ENCODE measurements around the gene UGT1A5.
A peak's percentile ranks its signal among the peaks of the same experiment; 100 is the strongest.
"Not testable (repeated sequence)": the region's sequence is repeated elsewhere in the genome, so short reads cannot be mapped to it uniquely, and the experiment has no call there.

The UGT1A5 gene

GRCh38 chr2:233698740-233699139 is 14.0 kb upstream of the UGT1A5 start:
- DNase-seq: no peak

GRCh38 chr2:233699424-233700027 is 13.2 kb upstream of the UGT1A5 start:
- DNase-seq: no peak

- no peak for DNase-seq
Measured at GRCh38 chr2:233700028-233700635, 12.6 kb upstream of the UGT1A5 start.

GRCh38 chr2:233700842-233701241 is 11.9 kb upstream of the UGT1A5 start:
- DNase-seq: not testable (repeated sequence)

GRCh38 chr2:233702238-233702637 is 10.5 kb upstream of the UGT1A5 start:
- DNase-seq: no peak

- DNase-seq: no peak
Measured at GRCh38 chr2:233705911-233706506, 6.7 kb upstream of the UGT1A5 start.

- DNase-seq: no peak
Measured at GRCh38 chr2:233706720-233707119, 6.0 kb upstream of the UGT1A5 start.

- DNase-seq: no peak
Measured at GRCh38 chr2:233707940-233708644, 4.6 kb upstream of the UGT1A5 start.

- no peak for DNase-seq
Measured at GRCh38 chr2:233708942-233709341, 3.8 kb upstream of the UGT1A5 start.

GRCh38 chr2:233711312-233712008 is 1.2 kb upstream of the UGT1A5 start:
- peak; percentile 39 for DNase-seq

GRCh38 chr2:233713262-233713615 is 532 bp downstream of the UGT1A5 start:
- DNase-seq: no peak

GRCh38 chr2:233714121-233714520 is 1.4 kb downstream of the UGT1A5 start:
- DNase-seq: no peak

GRCh38 chr2:233718552-233718951 is 5.8 kb downstream of the UGT1A5 start, which contains the start of gene UGT1A4:
UGT1A4 (plus strand) TSS chr2:233718736; CDS start chr2:233718821, 85 bp downstream.
- DNase-seq: no peak

- no peak for DNase-seq
Measured at GRCh38 chr2:233728723-233729301, 16.1 kb downstream of the UGT1A5 start, which contains the start of gene UGT1A3. UGT1A3 (plus strand) TSS chr2:233729042; CDS start chr2:233729127, 85 bp downstream.

- not testable (repeated sequence) for DNase-seq
Measured at GRCh38 chr2:233736868-233737653, 24.4 kb downstream of the UGT1A5 start.

GRCh38 chr2:233740870-233741269 is 28.2 kb downstream of the UGT1A5 start:
- DNase-seq: no peak

- DNase-seq: no peak
Measured at GRCh38 chr2:233743464-233744259, 31.0 kb downstream of the UGT1A5 start.

GRCh38 chr2:233745073-233745755 is 32.5 kb downstream of the UGT1A5 start:
- no peak for DNase-seq

- not testable (repeated sequence) for DNase-seq
Measured at GRCh38 chr2:233745838-233746237, 33.1 kb downstream of the UGT1A5 start.
